Retinal pigment epithelial cell (primary cell): Measurements from ENCODE around the gene MRPL51.

Source experiments
- DNase-seq: peaks from one replicate; pipeline ENCODE4 v3.0.0-alpha.2; 2010; ENCODE audit warnings: low read depth
- H3K4me3 ChIP-seq: 2 replicates; pipeline ENCODE4 v1.5.1; 2011; ENCODE audit warnings: mild to moderate bottlenecking, low read length, control low read depth, moderate library complexity
- TF ChIP-seq, protein P1 (sequence below): conservative IDR thresholded peaks from 2 replicates; pipeline ENCODE4 v1.5.1; 2011; ENCODE audit warnings: low read depth, low read length, control low read depth, inconsistent platforms

MRPL51 gene

GRCh38 chr12:6466184-6466573 lies 26.9 kb downstream of the MRPL51 start:
- TF ChIP-seq, protein P1, sequence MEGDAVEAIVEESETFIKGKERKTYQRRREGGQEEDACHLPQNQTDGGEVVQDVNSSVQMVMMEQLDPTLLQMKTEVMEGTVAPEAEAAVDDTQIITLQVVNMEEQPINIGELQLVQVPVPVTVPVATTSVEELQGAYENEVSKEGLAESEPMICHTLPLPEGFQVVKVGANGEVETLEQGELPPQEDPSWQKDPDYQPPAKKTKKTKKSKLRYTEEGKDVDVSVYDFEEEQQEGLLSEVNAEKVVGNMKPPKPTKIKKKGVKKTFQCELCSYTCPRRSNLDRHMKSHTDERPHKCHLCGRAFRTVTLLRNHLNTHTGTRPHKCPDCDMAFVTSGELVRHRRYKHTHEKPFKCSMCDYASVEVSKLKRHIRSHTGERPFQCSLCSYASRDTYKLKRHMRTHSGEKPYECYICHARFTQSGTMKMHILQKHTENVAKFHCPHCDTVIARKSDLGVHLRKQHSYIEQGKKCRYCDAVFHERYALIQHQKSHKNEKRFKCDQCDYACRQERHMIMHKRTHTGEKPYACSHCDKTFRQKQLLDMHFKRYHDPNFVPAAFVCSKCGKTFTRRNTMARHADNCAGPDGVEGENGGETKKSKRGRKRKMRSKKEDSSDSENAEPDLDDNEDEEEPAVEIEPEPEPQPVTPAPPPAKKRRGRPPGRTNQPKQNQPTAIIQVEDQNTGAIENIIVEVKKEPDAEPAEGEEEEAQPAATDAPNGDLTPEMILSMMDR: no peak
- no peak for DNase-seq

GRCh38 chr12:6465467-6466183 lies 27.4 kb downstream of the MRPL51 start:
- DNase-seq: no peak
- H3K4me3 ChIP-seq: no peak overlapping the region
- TF ChIP-seq, protein P1: peak; percentile 98

More at GRCh38 chr12:6466184-6466573, 26.9 kb downstream of the MRPL51 start:
- no peak overlapping the region for H3K4me3 ChIP-seq

DNA sequence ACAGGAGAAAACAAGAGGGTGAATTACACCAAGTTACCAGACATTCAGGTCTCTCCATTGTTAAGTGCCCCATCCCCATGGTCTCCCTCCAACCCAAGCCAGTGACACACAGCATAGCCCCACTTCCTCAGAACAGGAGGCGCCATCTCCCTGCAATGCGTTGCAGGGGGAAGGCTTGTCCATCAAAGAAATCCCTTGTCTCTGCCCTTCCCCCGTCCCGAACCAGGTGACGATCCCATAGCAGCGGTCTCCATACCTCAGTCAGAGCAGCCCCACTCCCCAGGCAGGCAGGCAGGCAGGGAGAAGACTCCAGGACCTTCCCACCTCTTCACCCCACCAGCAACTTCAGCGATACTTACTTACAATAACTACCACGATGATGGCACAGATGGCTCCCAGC lies 28.5 kb downstream of the MRPL51 start:
- no peak overlapping the region for H3K4me3 ChIP-seq
- DNase-seq: no peak
- TF ChIP-seq, protein P1: no peak

- H3K4me3 ChIP-seq: no peak overlapping the region
- no peak for DNase-seq
- TF ChIP-seq, protein P1: no peak
These were observed 29.2 kb downstream of the MRPL51 start for GRCh38 chr12:6463858-6464257.

DNA sequence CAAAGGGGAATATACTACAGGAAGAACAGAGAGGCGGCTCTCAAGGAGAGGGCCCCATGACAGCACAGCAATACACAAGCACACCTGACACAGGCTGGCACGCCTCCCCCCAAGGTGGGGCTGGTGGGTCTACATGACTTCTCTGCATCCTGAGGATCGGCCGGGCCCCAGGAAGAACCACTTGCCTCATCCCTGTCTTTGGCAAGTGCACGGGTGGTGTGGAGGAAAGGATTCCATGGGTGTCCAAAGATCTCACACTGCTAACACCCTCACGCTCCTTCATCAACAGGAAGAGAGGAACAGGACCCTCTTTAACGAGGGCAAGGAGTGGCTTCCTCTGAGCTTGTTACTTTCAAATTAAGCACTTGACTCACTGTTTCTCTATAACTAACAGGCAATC lies 29.8 kb downstream of the MRPL51 start:
- TF ChIP-seq, protein P1: no peak
- H3K4me3 ChIP-seq: no peak overlapping the region
- no peak for DNase-seq

GRCh38 chr12:6462234-6462995 lies 30.6 kb downstream of the MRPL51 start:
- TF ChIP-seq, protein P1: no peak
- no peak overlapping the region for H3K4me3 ChIP-seq
- no peak for DNase-seq
